ACHN (cell line): ENCODE measurements around the gene PDX1.

Experiments
- DNase-seq: peaks from one replicate; pipeline ENCODE4 v3.0.0-alpha.2; 2015
- in situ Hi-C: cut with HindIII; loops from 2 replicates; pipeline ENCODE4 v1.10.0; 2017; ENCODE audit warnings: low sequenced_read_pairs, low pct_ligation_motif_present, low pct_unique_long_range_greater_than_20kb

Gene PDX1

DNA sequence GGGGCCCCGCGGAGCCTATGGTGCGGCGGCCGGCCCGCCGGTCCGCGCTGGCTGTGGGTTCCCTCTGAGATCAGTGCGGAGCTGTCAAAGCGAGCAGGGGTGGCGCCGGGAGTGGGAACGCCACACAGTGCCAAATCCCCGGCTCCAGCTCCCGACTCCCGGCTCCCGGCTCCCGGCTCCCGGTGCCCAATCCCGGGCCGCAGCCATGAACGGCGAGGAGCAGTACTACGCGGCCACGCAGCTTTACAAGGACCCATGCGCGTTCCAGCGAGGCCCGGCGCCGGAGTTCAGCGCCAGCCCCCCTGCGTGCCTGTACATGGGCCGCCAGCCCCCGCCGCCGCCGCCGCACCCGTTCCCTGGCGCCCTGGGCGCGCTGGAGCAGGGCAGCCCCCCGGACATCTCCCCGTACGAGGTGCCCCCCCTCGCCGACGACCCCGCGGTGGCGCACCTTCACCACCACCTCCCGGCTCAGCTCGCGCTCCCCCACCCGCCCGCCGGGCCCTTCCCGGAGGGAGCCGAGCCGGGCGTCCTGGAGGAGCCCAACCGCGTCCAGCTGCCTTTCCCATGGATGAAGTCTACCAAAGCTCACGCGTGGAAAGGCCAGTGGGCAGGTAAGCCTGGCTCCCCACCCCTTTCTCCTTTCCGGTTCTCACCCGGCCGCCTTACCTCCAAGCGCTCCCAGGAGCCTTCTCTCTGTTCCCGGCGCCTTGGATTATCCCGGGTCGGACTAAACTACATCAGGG lies at the start of gene PDX1:
PDX1 (plus strand) TSS at position 67 of the 743 bp plus-strand sequence; CDS start at position 206, 139 bp downstream.
- in situ Hi-C loops, result no loop called here
- peak; percentile 35 for DNase-seq

DNA sequence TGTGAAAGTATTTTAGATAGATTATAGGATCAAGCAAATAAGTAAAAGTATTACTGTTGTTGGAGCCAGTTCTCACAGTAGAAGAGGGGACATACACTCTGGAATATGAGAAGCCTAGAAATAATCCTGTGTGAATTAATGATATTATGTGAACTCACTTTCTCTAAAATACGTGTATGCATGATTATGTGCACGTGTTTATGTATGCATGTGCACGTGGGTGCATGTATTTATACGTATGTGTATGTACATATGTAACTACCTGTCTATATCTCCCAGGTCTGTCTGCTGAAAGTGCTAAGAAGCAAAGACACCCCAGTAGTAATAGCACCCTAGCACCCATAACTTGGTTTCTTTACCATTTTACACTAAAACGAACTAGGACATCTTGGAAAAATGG lies 41.5 kb upstream of the PDX1 start:
- in situ Hi-C loops, result no loop called here
- DNase-seq, result no peak

- no peak for DNase-seq
- in situ Hi-C loops, result no loop called here
Measured at GRCh38 chr13:27889471-27889870, 30.3 kb upstream of the PDX1 start.

- no peak for DNase-seq
- in situ Hi-C loops, result no loop called here
Measured at GRCh38 chr13:27896726-27897125, 23.1 kb upstream of the PDX1 start.

DNA sequence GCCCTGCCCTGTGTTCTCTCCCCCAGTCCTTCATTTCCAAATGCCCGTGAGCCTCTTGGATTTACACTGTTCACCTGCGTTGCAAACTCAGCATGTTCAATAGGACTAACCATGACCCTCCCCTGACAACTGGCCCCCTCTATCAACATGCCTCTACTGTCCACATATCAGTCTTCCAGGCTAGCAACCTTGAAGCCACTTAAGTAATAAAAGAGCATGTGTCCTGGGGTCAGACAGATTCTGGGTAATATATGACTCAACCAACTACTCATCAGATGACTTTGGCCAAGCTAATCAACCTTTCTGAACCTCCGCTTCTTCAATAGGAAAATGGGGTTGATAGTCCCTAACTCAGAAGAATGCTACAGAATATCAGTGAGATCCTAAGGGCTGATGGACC lies 15.1 kb upstream of the PDX1 start:
- in situ Hi-C loops, result no loop called here
- DNase-seq, result no peak

- no peak for DNase-seq
- in situ Hi-C loops, result no loop called here
Measured at GRCh38 chr13:27905650-27906049, 14.2 kb upstream of the PDX1 start.

DNA sequence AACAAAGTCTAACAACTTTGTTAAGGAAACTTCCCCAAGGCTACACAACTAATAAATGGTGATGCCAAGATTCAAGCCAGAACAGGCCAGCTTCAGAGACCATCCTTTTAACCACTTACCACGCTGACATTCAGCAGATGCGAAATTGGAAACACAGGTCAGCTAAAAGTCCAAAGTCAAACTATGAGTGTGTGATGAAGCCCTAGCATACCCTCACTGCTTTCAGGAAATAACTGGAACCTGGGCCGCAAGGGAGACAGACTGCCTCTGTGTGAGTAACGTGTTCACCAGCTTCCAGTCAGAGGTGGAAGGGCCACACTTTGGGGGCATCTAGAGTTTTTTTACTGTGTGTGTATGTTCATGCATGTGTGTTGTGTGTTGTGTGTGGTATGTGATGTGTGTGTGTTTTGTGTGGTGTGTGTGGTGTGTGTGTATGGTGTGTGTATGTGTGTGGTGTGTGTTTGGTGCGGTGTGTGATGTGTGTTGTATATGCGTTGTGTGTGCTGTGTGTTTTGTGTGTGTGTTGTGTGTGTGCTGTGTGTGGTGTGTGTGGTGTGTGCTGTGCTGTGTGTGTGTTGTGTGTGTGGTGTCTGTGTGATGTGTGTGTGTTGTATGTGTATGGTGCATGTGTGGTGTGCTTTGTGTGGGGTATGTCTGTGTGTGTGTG lies 12.5 kb upstream of the PDX1 start:
- in situ Hi-C loops, result no loop called here
- no peak for DNase-seq

DNA sequence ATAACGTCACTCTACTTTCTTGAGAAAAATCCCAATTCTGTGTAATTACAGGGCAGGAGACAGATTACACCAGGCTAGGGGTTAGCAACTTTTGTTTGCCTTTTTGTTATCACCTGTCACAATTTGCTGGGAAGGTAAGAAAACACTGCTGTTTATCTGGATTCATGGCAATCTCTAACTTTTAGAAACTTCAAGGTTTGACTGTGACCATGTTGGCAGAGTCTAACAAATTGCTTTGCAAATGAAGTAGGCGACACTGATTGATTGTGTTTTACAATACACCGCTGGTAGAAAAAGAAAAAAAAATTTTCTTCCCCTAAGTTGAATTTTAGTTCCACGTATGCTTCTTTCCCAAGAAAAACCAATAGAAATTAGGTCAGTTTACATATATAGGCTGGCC lies 10.4 kb upstream of the PDX1 start:
- no peak for DNase-seq
- in situ Hi-C loops, result no loop called here

GRCh38 chr13:27911521-27911920 lies 8.3 kb upstream of the PDX1 start:
- in situ Hi-C loops, result no loop called here
- DNase-seq, result no peak

DNA sequence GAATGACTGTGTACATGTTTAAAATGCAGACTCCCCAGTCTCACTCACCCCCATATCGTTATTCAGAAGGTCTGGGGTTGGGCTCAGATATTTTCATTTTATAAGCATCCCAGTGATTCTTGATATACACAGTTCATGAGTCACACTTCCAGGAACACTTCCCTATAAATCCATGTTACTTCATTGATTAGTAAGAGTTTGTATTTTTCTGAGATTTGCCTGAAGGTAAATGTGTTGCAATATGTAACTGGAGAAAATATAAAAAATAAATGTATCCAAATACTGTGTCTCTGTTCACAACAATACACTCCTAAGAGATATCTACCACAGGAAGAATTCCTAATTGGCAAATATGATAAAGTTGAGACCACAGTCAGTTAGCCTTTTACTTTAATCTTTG lies 6.6 kb upstream of the PDX1 start:
- in situ Hi-C loops, result no loop called here
- DNase-seq, result no peak

DNA sequence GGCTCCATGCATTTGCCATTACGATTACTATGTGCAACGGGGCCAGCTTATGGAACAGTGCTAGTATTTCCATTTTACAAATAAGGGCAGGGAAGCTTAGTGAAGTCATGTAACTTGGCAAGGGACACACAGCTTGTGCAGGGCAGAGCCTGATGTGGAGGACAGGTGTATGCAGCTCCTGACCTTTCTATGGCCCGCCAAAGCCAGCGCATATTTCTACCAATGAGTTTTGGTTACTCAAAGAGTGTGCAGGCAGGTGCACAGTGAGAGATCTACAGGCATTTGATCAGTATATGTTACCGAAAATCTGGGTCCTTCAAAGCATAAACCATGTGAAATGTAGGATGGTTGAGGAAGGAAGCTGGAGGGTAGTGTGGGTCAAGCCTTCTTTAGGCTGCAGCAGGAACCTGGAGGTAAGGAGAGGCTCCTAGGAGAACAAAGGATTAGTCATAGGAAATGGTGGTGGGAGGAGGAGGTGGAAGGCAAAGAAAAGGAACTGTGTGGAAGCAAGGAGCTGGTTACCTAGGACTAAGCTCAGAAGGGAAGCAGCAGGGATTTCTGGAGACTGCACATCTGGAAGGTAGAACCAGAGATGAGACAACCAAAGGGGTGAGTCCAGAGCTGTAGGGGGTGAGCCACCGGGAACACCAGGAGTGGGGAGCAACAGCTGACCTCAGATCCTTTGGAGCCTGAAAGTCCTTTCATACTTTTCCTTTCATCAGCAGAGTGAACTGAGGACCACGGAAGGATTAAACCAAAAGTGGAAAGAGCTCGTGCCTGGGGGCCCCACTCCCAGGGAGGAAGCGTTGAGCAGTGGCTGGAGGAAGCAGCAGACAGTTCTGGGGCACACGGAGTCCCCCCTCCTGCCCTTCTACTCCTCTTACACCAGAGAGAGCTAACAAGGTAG lies 4.2 kb upstream of the PDX1 start:
- no peak for DNase-seq
- in situ Hi-C loops, result no loop called here

DNA sequence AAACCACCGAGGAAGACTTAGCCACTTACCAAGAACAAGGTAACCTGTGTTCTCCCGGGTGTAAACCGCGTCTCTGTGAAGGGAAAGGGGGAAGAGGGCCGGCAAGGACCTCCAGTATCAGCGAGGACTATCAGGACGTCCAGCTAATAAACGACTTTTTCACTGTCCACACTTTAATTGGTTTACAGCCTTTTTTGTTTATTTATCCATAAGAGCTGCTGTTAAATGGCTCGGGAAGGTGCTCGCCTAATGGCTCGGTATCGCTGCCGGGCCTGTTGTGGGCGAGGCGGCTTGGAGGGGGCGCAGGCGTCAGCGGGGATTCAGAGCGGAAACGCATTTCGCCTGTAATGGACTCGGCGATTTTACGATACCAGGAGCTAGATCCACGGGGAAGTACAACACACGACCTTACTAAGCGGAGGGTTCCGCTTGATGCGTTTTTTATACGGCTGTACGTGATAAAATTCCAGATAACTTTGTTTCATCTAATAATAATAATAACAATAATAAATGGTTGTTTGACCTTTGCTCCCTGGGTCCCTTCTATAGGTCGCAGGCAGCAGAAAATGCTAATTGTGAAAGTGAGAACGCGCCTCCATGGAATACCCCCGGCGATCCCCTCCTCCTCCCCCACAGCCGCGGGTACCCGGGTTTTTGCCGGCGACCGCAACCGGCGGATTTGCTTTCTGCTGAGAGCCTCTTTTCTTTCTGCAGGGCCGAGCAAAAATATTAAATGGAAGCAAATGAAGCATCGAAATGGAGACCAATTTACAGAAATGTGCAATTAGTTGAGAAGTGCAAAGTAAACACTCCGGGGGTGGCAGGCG lies 2.5 kb upstream of the PDX1 start:
- DNase-seq, result no peak
- in situ Hi-C loops, result no loop called here

GRCh38 chr13:27918041-27918917 lies 1.5 kb upstream of the PDX1 start:
- in situ Hi-C loops, result no loop called here
- no peak for DNase-seq

DNA sequence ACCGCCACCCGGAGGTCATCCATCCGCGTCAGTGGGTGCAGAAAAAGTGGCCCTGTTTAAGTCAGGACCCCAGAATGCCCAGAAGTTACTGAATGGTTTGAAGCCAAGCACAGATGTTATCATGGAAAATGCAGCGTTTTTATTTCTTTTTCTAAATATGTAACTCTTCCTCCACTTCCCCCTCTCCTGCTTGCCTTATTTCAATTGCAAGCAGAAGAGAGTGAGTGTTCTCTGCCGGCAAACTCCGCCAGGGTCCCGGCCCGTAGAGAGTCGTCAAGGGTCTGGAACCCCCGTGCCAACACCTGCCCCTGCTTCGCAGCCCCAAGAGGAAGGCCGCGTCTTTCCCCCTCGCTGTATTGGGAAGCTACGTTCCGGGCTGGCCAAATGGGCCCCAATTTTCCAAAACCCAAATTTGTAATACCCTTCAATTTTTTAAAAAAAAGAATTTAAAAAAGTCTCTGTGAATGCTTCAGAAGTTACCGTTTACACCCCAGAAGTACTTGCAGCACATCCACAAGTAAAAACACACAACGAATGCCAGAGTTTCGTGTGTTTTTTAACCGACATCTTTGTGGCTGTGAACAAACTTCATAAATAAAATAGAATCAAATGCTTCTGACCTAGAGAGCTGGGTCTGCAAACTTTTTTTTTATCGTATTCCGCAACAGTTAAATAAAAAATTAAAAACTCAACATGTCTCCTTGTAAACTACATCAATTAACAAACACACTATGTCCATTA lies 712 bp upstream of the PDX1 start:
- in situ Hi-C loops, result no loop called here
- DNase-seq, result no peak

DNA sequence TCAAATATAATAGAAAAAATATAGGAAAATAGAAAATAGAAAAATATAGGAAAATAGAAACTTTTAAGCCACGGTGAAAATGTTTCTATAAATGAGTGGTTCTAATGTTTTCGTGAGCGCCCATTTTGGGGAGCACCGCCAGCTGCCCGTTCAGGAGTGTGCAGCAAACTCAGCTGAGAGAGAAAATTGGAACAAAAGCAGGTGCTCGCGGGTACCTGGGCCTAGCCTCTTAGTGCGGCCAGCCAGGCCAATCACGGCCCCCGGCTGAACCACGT lies 204 bp upstream of the PDX1 start:
- in situ Hi-C loops, result no loop called here
- DNase-seq, result no peak

DNA sequence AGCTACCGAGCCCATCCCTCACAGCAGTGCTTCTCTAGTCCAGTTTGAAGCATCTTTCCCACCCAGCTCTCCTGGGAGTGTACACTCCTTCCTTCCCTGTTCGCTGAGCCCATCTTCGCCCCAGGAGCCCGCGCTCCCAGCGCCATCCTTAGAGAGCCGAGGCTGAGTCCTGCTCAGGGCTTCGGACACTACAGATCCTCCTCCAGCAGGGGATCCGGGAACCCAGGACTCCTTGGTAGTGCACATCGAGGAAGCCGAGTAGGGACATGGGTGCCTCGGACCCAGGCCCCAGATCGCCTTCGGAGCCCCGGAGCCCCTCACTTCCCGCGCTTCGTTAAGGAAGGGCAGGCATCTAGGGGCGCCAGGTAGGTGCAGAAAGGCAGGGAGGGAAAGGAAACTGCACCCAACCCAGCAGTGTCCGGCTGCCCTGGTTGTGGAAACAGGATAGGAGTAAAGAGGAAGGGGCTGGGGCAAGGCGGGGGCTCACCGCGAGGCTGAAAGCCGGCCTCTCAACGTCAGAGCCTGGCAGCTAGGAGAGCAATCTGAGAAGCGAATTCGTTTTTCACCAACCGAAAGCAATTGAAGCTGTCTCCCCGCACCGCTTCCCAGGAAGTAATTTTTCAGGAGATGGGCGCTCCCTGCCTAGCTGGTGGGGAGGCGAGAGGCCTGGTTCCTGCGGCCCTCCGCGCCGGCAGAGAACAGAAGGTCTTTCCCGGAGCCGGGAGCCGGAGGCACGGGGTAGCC lies 1.0 kb downstream of the PDX1 start:
- peak; percentile 21 for DNase-seq

More for the DNA sequence above, 1.0 kb downstream of the PDX1 start:
- in situ Hi-C loops, result no loop called here
